ENCODE results near the gene ATXN7.

Gene ATXN7

DNA sequence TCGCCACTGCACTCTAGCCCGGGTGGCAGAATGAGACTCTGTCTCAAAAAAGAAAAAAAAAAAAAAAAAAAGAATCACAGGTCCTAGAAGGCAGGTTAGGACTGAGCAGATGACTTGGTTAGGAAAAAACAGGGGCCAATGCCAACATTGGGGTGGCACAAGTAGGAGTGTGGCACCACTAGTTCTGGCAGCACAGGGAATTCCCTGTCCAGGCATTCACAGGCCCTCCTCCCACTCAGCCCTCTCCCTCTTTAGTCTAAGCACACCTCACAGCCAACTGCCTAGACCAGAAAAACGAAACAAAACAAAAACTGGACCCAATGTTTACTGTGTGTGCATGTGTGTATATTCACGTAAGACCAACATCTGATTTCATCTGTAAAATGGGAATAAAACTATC, 10.6 kb upstream of the ATXN7 start:
- no peaks in the 10 kb centered on the region for H3K27me3 Mint-ChIP-seq
- no peak overlapping the region for H3K27ac Mint-ChIP-seq
- peaks cover 40% of the 10 kb centered on the region for H3K4me1 Mint-ChIP-seq
- no peak overlapping the region for H3K4me3 Mint-ChIP-seq
- peaks cover 6% of the 10 kb centered on the region for H3K36me3 Mint-ChIP-seq
- H3K9me3 Mint-ChIP-seq = no peaks in the 10 kb centered on the region

DNA sequence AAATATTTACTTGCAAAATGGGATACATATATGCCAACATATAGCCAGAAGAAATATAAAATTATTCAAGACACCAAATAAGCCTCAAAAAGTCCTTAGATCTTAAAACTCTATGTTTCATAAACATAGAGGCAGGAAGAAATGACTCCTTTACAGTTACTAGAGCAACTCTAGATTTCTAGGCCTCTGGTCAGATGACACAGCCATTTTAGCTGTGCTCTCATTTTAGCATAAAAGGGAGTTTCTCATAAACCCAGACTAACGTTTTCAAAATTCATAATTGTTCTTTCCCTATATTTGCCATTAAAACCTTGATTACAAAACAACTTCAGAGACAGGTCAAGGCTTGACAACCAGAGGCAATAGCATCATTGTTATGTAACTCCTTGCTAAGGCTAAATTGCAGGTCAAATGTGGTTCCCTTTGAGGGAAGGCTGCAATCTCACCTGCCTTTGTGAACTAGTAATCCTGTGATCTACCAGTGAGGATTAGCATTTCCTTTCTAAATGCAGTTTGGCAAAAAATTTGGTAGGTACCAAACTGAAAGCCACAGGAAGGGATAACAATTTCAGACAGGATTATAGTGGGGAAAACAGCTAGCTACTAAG, 8.2 kb upstream of the ATXN7 start:
- Mint-ChIP-seq H3K27me3 (no peaks in the 10 kb centered on the region), H3K36me3 (peaks cover 6% of the 10 kb centered on the region), H3K27ac (peak overlapping the region; percentile 72), H3K4me3 (no peak overlapping the region), H3K4me1 (peaks cover 47% of the 10 kb centered on the region), H3K9me3 (no peaks in the 10 kb centered on the region)

DNA sequence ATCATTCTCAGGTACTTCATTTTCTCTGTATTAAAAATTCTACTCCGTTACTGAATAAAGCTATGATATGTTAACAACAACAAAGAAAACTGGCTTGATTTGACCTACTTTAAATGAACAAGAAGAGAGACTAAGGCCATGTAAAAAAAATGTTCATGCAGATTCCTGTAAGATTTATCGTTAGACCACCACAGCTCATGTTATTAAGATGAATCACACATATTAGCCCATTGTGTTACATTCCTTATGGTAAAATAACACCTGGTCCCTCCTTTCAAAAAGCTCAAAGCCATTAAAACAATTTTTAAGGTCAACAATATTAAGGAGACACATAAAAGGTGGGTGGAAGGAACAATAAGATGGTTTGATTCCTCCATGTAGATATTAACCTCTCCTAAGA, 6.4 kb upstream of the ATXN7 start:
- Mint-ChIP-seq H3K9me3 (no peaks in the 10 kb centered on the region), H3K4me3 (no peak overlapping the region), H3K36me3 (peaks cover 5% of the 10 kb centered on the region), H3K27me3 (no peaks in the 10 kb centered on the region), H3K4me1 (peaks cover 61% of the 10 kb centered on the region), H3K27ac (no peak overlapping the region)

DNA sequence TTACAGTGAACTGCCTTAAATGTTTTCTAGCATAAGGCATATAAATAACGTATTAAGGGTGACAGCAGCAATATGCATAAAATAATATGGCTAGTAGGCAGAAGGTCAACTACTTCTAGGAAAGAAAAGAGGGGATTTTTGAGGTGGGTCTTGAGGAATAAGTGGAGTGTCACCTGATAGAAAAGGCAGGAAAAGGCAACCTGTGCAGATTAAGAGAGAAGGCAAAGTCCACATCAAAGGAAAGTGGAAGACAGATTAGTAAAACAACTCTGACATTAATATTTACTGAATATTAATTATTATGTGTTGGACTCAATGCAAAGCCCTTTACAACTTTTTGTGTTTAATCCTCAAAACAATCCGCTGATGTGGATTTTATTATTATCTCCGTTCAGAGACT, 2.9 kb upstream of the ATXN7 start:
- Mint-ChIP-seq H3K27me3 (no peaks in the 10 kb centered on the region), H3K4me1 (peaks cover 71% of the 10 kb centered on the region), H3K9me3 (no peaks in the 10 kb centered on the region), H3K27ac (no peak overlapping the region), H3K4me3 (no peak overlapping the region), H3K36me3 (peaks cover 1% of the 10 kb centered on the region)

DNA sequence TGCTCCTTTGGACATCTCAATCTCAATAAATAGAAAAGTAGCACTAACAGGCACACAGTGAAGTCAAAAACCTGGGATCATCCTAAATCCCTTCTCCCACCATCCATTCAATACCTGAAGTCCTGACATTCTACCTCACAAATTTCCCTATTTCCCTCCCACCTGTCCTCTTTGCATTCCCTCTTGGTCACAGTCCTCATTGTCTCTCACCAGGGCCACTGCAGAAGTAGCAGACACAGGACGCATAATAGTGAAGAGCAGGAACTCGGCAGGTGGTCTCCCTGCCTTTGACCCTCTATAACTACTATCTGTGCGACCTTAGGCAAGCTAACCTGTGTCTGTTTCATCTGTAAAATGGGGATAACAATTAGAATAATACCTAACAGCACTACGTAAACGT, 2.4 kb upstream of the ATXN7 start:
- peaks cover 66% of the 10 kb centered on the region for H3K4me1 Mint-ChIP-seq
- H3K27ac Mint-ChIP-seq = peak overlapping the region; percentile 63
- H3K27me3 Mint-ChIP-seq = no peaks in the 10 kb centered on the region
- peaks cover 1% of the 10 kb centered on the region for H3K36me3 Mint-ChIP-seq
- no peaks in the 10 kb centered on the region for H3K9me3 Mint-ChIP-seq
- H3K4me3 Mint-ChIP-seq = no peak overlapping the region

DNA sequence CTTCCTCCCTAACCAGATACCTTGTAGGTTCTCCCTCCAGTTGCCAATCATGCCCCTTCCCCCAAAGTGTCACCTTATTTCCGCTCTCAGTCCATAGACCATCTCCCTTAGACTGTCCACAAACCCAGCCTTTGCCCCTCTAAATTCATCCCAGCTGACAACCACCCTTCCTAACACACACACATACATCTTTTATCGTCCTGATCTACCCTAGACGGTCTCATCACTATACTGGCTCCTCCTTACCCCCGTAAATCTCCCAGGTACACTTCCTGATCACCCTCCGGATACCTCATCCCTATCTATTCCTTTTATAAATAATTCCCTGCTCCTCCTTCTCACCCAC, 890 bp upstream of the ATXN7 start:
- Mint-ChIP-seq H3K27ac (peak overlapping the region; percentile 68), H3K9me3 (no peaks in the 10 kb centered on the region), H3K27me3 (no peaks in the 10 kb centered on the region), H3K36me3 (peaks cover 5% of the 10 kb centered on the region), H3K4me3 (peak overlapping the region; percentile 82), H3K4me1 (peaks cover 62% of the 10 kb centered on the region)

DNA sequence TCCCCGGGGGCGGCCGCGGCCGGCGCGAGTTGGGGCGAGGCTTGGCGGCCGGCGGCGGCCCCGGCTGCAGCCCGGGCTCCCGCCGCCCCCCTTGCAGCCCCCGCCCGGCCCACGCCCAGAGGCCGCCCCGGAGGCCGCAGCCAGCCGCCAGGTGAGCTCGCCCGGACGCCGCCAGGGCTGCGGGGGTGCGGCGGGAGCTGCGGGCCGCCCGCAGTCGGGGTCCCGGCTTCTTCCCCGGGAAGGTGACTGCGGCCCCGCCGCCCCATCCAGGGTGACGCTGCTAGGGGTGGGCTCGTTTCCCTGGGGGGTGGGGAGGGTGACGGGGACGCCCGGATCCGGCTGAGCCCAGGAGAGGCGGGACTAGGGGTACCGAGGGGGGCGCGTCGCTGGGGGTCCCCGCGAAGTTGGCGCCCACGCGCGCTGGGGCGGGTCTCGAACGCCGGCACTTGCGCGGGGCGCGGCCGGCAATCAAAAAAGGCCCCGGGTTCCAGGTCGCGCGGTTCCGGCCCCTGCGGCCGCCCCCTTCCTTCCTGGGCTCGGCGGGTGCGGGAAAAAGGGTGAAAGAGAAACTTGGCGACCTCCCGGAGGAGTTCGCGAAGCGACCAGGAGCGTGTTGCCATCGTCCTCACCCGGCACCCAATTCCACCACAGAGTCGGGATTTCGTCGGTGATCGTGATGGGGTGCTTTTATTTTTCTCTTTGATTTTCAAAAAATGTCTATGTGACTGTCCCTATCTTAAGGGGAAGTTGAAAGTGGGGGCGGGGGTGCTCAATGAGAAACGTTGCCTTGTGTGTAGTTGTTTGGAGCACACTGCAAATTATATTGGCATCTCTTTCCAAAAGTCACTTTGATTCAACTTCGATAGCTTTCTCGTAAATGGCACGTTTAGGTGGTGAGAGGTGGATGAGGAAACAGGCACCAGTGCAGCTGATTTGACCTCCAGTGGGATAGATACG, 619 bp downstream of the ATXN7 start:
- Mint-ChIP-seq H3K27me3 (no peaks in the 10 kb centered on the region), H3K36me3 (peaks cover 5% of the 10 kb centered on the region), H3K4me1 (peaks cover 63% of the 10 kb centered on the region), H3K4me3 (peak overlapping the region; percentile 90), H3K27ac (peak overlapping the region; percentile 90), H3K9me3 (no peaks in the 10 kb centered on the region)

DNA sequence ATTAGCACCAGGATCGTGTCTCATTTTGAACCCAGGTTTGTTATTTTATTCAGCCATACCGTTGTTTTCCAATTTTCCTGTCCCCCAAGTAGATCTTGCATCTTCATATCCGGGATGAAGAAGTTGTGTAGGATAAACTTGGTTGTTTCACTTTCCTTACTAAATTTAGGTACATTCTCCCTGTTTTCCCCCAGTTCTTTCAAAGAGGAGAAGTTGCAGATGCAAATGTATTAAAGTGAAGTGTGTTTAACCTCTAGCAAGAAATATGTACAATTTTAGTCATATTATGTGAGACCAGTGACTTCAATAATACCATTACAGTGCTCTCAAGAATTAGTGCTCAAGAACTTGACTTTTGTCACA, 1.3 kb downstream of the ATXN7 start:
- H3K9me3 Mint-ChIP-seq = no peaks in the 10 kb centered on the region
- H3K4me1 Mint-ChIP-seq = peaks cover 66% of the 10 kb centered on the region
- H3K36me3 Mint-ChIP-seq = peaks cover 5% of the 10 kb centered on the region
- peak overlapping the region; percentile 90 for H3K4me3 Mint-ChIP-seq
- no peaks in the 10 kb centered on the region for H3K27me3 Mint-ChIP-seq
- peak overlapping the region; percentile 90 for H3K27ac Mint-ChIP-seq

DNA sequence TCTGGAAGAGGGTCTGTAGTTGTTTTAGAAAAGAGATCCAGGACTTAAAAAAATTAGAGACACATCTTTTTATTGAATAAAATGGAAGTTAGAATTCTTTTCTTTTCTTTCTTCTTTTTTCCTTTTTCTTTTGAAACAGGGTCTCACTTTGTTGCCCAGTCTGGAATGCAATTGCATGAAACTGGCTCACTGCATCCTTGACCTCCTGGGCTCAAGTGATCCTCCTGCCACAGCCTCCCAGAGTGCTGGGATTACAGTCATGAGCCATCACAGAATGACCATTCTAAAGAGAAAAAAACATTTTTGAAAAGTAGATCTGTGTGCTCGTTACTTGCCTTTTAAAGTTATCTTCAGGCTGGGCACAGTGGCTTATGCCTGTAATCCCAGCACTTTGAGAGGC, 3.6 kb downstream of the ATXN7 start:
- Mint-ChIP-seq H3K27me3 (no peaks in the 10 kb centered on the region), H3K4me3 (no peak overlapping the region), H3K27ac (no peak overlapping the region), H3K4me1 (peaks cover 62% of the 10 kb centered on the region), H3K36me3 (peaks cover 6% of the 10 kb centered on the region), H3K9me3 (no peaks in the 10 kb centered on the region)

DNA sequence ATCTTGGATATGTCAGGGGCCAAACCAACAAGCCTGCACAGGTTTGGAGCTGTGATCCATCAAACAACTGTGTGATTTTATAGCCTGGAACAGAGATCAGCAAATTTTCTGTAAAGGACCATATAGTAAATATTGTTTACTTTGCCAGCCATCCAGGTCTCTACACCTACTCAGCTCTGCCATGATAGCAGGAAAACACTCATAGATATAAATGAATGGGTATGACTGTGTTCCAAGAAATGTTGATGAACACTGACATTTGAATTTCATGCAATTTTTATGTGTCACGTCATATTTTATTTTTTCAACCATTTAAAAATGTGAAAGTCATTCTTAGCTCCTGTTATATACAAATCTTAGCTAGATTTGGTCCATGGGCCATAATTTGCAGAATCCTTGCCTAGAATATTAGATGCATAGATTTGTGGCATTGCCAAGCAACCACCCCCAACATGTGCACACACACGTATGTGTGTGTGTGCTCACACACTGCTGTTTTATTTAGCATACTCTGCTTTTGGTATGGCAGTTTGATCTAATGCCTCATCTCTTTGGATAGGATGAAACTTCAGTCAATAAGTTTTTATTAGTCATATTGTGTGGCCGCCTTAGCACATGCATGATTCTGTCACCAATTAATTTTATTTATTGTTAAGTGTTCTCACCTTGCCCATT, 6.4 kb downstream of the ATXN7 start:
- Mint-ChIP-seq H3K36me3 (peaks cover 6% of the 10 kb centered on the region), H3K4me3 (no peak overlapping the region), H3K27ac (no peak overlapping the region)

DNA sequence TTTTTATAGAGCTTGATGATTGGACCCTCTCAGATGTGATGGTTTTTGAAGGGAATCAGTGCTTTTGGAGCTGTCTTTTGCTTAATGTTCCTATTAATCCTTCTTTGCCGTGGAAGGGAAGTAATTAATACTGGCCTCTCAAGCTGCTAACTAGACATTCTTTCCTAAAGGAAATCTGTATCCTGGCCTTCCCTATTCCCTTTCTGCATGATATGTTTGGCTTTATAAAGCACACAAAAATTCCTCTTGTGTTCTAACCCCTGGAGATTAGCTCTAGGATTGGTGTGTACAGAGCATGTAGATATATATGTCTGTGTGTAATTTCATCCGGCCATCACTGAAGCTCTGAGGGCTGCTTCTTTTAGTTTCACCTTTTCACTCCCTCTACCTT, 6.9 kb downstream of the ATXN7 start:
- Mint-ChIP-seq H3K36me3 (peaks cover 6% of the 10 kb centered on the region), H3K4me3 (no peak overlapping the region), H3K4me1 (peaks cover 69% of the 10 kb centered on the region), H3K27me3 (no peaks in the 10 kb centered on the region), H3K27ac (peak overlapping the region; percentile 38), H3K9me3 (no peaks in the 10 kb centered on the region)

More for the DNA sequence above, 6.4 kb downstream of the ATXN7 start:
- H3K27me3 Mint-ChIP-seq = no peaks in the 10 kb centered on the region
- H3K4me1 Mint-ChIP-seq = peaks cover 67% of the 10 kb centered on the region
- no peaks in the 10 kb centered on the region for H3K9me3 Mint-ChIP-seq

DNA sequence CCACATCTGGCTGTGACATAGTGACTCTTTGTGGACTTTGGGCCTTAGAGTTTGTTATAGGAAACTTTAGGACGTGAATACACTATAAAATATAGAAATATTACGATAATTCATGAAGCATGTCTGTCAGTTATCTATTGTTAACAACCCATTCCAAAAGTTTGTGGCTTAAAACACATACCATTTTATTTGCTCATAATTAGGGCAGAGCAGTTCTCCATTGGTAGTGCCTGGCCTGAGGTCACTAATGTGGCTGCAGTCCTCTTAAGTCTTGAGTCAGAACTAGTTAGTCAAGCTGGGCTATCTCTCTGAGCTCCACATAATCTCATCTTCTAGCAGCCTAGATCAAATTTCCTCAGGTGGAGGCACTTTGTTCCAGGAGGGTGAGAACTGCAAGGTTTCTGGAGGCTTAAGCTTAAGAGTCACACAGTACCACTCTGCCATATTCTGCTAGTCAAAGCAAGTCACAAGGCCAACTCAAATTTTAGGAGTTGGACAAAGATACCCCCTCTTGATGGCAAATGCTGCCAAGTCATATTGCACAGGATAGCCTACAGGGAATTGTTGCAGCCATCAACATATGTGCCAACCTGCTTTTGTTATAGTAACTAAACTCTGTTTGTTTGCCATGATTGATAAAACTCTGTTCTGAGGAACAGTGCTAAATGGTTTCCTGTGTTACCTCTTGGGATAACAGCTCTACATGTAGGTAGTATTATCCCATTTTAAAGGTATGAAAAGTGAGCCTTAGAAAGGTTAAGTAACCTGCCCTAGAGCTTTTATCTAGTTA, 8.7 kb downstream of the ATXN7 start:
- no peak overlapping the region for H3K4me3 Mint-ChIP-seq
- H3K4me1 Mint-ChIP-seq = peaks cover 78% of the 10 kb centered on the region
- H3K27me3 Mint-ChIP-seq = no peaks in the 10 kb centered on the region
- no peaks in the 10 kb centered on the region for H3K9me3 Mint-ChIP-seq
- peaks cover 1% of the 10 kb centered on the region for H3K36me3 Mint-ChIP-seq
- H3K27ac Mint-ChIP-seq = no peak overlapping the region

DNA sequence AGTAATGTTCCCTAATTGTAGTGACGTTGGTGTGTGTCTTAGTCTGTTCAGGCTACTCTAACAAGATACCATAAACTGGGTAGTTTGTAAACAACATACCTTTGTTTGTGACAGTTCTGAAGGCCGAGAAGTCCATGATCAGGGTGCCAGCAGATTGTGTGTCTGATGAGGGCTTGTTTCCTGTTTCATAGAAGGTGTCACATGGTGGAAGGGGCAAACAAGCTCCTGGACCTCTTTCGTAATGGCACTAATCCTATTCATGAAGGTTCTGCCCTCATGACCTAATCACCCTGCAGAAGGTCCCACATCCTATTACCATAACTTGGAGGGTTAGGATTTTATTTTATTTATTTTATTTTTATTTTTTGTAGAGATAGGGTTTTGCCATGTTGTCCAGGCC, 11.1 kb downstream of the ATXN7 start:
- peaks cover 1% of the 10 kb centered on the region for H3K36me3 Mint-ChIP-seq
- peaks cover 79% of the 10 kb centered on the region for H3K4me1 Mint-ChIP-seq
- H3K9me3 Mint-ChIP-seq = no peaks in the 10 kb centered on the region
- no peaks in the 10 kb centered on the region for H3K27me3 Mint-ChIP-seq
- H3K4me3 Mint-ChIP-seq = no peak overlapping the region
- no peak overlapping the region for H3K27ac Mint-ChIP-seq

DNA sequence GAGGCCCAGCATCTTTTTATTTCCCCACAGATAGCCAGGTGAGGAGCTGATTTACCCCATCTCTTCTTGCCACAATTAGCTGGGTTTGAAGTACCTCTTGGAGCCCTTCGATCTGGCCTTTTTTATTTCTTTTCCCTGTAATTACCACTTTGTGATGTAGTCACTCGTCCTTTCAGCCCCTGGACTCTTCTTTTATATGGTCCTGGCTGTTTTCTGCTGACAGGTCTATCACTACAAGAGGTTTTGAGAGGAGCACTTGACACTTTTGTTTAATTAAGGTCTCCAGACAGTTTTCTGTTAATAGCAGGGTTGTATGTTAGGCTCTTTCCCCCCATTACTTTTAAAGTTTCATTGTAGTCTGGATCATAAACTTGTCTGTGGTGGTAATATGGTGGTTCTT, 11.8 kb downstream of the ATXN7 start:
- H3K9me3 Mint-ChIP-seq = no peaks in the 10 kb centered on the region
- H3K27ac Mint-ChIP-seq = no peak overlapping the region
- peaks cover 81% of the 10 kb centered on the region for H3K4me1 Mint-ChIP-seq
- no peaks in the 10 kb centered on the region for H3K27me3 Mint-ChIP-seq
- peaks cover 1% of the 10 kb centered on the region for H3K36me3 Mint-ChIP-seq
- H3K4me3 Mint-ChIP-seq = no peak overlapping the region

DNA sequence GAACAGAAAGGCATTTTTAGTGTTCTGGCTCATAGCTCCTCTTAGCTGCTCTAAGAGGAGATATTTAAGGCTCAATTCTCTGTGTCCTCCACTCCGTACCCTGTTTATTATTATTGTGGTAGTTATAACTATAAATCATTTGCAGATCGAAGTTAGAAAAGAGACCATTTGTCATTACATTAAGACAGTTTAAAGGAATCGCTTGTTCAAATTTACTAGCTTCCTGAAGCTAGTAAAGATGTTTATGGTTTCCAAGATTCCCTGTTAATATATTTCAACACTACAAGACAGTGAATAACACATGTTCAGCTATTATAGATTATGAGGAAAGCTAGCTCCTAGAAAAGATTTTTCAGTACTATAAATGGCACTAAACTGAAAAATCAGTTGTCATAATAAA, 12.6 kb downstream of the ATXN7 start:
- no peak overlapping the region for H3K27ac Mint-ChIP-seq
- H3K36me3 Mint-ChIP-seq = peaks cover 1% of the 10 kb centered on the region
- H3K9me3 Mint-ChIP-seq = no peaks in the 10 kb centered on the region
- H3K27me3 Mint-ChIP-seq = no peaks in the 10 kb centered on the region
- peaks cover 83% of the 10 kb centered on the region for H3K4me1 Mint-ChIP-seq
- H3K4me3 Mint-ChIP-seq = no peak overlapping the region

Measured in activated naive CD4-positive, alpha-beta T cell treated with anti-CD3 and anti-CD28 coated beads, Interleukin-2, amount 50 U/mL, for 24 hours (primary cell).